Lung (tissue), 12 donors: Measurements from ENCODE around the gene GLYATL3. TPM values are rescaled to one million over a fixed set of nuclear protein-coding genes. Genes with fewer than 3 reads are reported as not detected.

Experiments used
- ATAC-seq: fragments of 200-7000 bp; cut with Tn5 transposase; one replicate; pipeline ENCODE4 v1.9.1; 2020; ENCODE audit warnings: moderate number of reproducible peaks; ENCODE audit not compliant: insufficient read depth, low FRiP score
- DNase-seq, 3 donors: peaks; one replicate each; pipeline ENCODE4 v3.0.0-alpha.2; 2013 to 2017
- H3K27ac ChIP-seq, 2 donors: one replicate each; pipeline ENCODE4 v1.5.1; 2013; ENCODE audit warnings: mild to moderate bottlenecking in 2 of 2, moderate library complexity in 2 of 2, control low read depth in 1 of 2, inconsistent platforms in 1 of 2, low read depth in 1 of 2, low read length in 1 of 2
- H3K27me3 ChIP-seq, 3 donors: one replicate each; pipeline ENCODE4 v1.5.1; 2013; ENCODE audit warnings: low read length in 2 of 3; ENCODE audit not compliant: control insufficient read depth in 3 of 3, insufficient read depth in 3 of 3
- H3K36me3 ChIP-seq, 4 donors: one replicate each; pipeline ENCODE4 v1.5.1; 2013; ENCODE audit warnings: low read length in 4 of 4, mild to moderate bottlenecking in 1 of 4, moderate library complexity in 1 of 4; ENCODE audit not compliant: control insufficient read depth in 4 of 4, insufficient read depth in 4 of 4
- H3K4me1 ChIP-seq, 5 donors: one replicate each; pipeline ENCODE4 v1.5.1; 2013; ENCODE audit warnings: low read length in 5 of 5, mild to moderate bottlenecking in 2 of 5, moderate library complexity in 1 of 5; ENCODE audit not compliant: control insufficient read depth in 5 of 5, insufficient read depth in 5 of 5
- H3K4me3 ChIP-seq: one replicate; pipeline ENCODE4 v1.5.1; 2013; ENCODE audit warnings: mild to moderate bottlenecking, control low read depth, moderate library complexity
- H3K9ac ChIP-seq, 2 donors: one replicate each; pipeline ENCODE4 v1.5.1; 2013; ENCODE audit warnings: low read length in 2 of 2, control low read depth in 1 of 2; ENCODE audit not compliant: insufficient read depth in 1 of 2
- H3K9me3 ChIP-seq, 4 donors: one replicate each; pipeline ENCODE4 v1.5.1; 2013; ENCODE audit warnings: low read length in 3 of 4, mild to moderate bottlenecking in 1 of 4, moderate library complexity in 1 of 4; ENCODE audit not compliant: control insufficient read depth in 4 of 4, insufficient read depth in 3 of 4
- WGBS, 2 donors: extraction: QIAGEN DNeasy Blood & Tissue Kit; methylation state at CpG; one replicate each; pipeline ENCODE4 v1.1.7; 2013; 5-methylcytosine and 5-hydroxymethylcytosine counted together
- polyA plus RNA-seq, 2 donors: library from polyadenylated mRNA; stranded (reverse); fragments of 200-250 nt; gene quantifications; one replicate each; pipeline ENCODE4 v1.2.1, GENCODE V29; 2013
- total RNA-seq, 2 donors: library from RNA; depleted of rRNA in 1 of 2; stranded (reverse); fragments of >200 nt in 1 of 2; gene quantifications; one replicate each; pipeline ENCODE4 v1.2.1, GENCODE V29; 2014 to 2021
- TF ChIP-seq, protein P1 (sequence below): IDR thresholded peaks from 2 replicates; pipeline ENCODE4 v1.5.1; 2012; ENCODE audit warnings: mild to moderate bottlenecking; ENCODE audit errors: control extremely low read depth, extremely low read depth
- donor health status: control.
- donor health status: control.
- donor health status: Bipolar disorder and iron deficiency.
- donor health status: healthy.
- donor health status: DM: yes; HTN: yes; CAD: no.

GLYATL3 gene
- total and polyA plus RNA-seq, 4 donors: not detected

DNA sequence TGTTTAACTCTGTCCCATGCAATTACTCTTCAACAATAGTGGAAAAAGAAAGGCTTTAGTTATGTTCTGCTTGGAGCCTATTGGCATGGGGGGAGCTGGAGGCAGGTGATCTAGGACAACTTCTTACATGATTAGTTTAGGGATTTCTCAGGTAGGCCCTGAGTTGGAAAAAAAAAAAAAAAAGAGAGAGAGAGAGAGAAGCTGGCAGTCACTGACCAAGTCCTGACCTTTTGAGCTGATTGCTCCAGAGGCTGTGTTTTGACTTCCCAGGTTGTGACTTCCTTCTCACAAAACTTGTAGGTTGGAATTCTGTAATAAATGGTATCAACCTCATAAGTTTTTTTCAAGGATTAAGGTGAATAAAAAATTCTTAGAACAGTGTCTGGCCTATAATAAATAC, 58.5 kb downstream of the GLYATL3 start:
- H3K9me3 ChIP-seq: no peaks in the 10 kb centered on the region
- peaks cover 0 to 5% (median 0%) of the 10 kb centered on the region in 5 donors for H3K4me1 ChIP-seq
- no peak for ATAC-seq
- no peaks in the 10 kb centered on the region for H3K27me3 ChIP-seq
- DNase-seq: no peak
- no peaks in the 10 kb centered on the region for H3K36me3 ChIP-seq
- H3K27ac ChIP-seq: no peak overlapping the region
- H3K4me3 ChIP-seq: no peak overlapping the region
- TF ChIP-seq, protein P1, sequence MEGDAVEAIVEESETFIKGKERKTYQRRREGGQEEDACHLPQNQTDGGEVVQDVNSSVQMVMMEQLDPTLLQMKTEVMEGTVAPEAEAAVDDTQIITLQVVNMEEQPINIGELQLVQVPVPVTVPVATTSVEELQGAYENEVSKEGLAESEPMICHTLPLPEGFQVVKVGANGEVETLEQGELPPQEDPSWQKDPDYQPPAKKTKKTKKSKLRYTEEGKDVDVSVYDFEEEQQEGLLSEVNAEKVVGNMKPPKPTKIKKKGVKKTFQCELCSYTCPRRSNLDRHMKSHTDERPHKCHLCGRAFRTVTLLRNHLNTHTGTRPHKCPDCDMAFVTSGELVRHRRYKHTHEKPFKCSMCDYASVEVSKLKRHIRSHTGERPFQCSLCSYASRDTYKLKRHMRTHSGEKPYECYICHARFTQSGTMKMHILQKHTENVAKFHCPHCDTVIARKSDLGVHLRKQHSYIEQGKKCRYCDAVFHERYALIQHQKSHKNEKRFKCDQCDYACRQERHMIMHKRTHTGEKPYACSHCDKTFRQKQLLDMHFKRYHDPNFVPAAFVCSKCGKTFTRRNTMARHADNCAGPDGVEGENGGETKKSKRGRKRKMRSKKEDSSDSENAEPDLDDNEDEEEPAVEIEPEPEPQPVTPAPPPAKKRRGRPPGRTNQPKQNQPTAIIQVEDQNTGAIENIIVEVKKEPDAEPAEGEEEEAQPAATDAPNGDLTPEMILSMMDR: no peak
- no peak overlapping the region for H3K9ac ChIP-seq

DNA sequence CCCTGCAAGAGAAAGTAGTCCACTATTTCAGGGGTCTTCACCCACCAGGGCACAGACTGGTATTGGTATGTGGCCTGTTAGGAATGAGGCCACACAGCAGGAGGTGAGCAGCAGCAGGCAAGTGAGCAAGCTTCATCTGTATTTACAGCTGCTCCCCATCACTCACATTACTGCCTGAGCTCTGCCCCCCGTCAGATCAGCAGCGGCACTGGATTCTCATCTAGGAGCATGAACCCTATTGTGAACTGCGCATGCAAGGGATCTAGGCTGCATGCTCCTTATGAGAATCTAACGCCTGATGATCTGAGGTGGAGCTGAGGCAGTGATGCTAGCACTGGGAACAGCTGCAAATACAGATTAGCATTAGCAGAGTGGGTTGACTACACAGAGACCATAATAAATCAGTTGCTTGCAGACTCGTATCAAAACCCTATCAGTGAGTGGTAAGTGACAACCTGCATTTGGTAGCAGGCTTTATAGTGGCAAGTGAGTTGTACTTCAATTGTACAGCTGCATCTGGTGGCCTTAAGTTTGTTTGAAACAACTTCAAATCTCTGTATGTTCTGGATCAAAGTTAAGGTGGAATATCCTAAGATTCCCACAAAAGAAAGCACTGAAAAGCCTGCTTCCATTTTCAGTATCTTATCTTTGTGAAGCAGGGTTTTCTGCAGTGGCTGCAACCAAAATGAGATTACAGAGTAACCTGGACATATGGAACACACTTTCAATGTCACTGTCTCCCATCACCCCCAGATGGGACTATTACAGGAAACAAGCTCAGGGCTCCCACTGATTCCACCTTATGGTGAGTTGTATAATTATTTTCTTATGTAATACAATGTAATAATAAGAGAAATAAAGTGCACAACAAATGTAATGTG, 63.5 kb downstream of the GLYATL3 start:
- DNase-seq (no peak), ATAC-seq (no peak)
- Histone ChIP-seq H3K4me1 (no peaks in the 10 kb centered on the region), H3K9ac (no peak overlapping the region), H3K9me3 (no peaks in the 10 kb centered on the region), H3K4me3 (no peak overlapping the region), H3K36me3 (no peaks in the 10 kb centered on the region), H3K27me3 (no peaks in the 10 kb centered on the region), H3K27ac (no peak overlapping the region)
- 80 to 86% methylated on average over 5 of the region's 5 CpGs for WGBS, 2 donors
- TF ChIP-seq, protein P1: no peak

DNA sequence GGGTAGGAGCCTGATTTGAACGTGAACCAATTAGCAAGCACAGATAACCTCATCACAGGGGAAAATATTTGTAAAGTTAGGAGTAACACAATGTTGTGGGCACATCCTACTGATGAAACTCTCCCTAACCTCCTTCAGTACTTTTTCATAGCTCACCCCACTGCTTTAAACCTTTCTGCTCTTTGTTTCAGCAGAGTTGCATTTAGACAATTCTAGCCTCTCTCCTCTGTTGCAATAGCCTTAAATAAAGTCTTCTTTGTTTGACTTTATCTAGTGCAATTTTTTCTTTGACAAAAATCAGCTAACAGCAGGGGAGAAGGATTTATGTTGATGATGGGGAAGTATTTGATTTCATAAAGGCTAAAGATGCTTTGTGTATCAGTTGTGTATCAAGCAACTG, 64.8 kb downstream of the GLYATL3 start:
- H3K36me3 ChIP-seq: no peaks in the 10 kb centered on the region
- H3K27ac ChIP-seq: no peak overlapping the region
- TF ChIP-seq, protein P1: no peak
- H3K9ac ChIP-seq: no peak overlapping the region
- H3K27me3 ChIP-seq: no peaks in the 10 kb centered on the region
- no peaks in the 10 kb centered on the region for H3K4me1 ChIP-seq
- 86% methylated on average over 1 of the region's 1 CpG for WGBS, 2 donors
- no peak for DNase-seq
- no peaks in the 10 kb centered on the region for H3K9me3 ChIP-seq
- no peak for ATAC-seq
- no peak overlapping the region for H3K4me3 ChIP-seq
